Stimulated activated memory B cell treated with anti-CD40 and anti-IgM and Interleukin-4, amounts not matched to agents 10 μg/mL and 1 μg/mL and 100 μg/mL, for 72 hours (primary cell): ENCODE data around the gene WDFY2.

Experiments used
- ATAC-seq: fragments of 150-1000 bp; cut with Tn5 transposase; 2 replicates; pipeline ENCODE4 v1.10.0; 2021
- H3K27ac Mint-ChIP-seq: one replicate; pipeline ENCODE4 v1.8.0; 2022; ENCODE audit warnings: mild to moderate bottlenecking, mixed read lengths
- H3K27me3 Mint-ChIP-seq: one replicate; pipeline ENCODE4 v1.8.0; 2022; ENCODE audit warnings: mixed read lengths
- H3K36me3 Mint-ChIP-seq: one replicate; pipeline ENCODE4 v1.8.0; 2022; ENCODE audit warnings: mixed read lengths
- H3K4me1 Mint-ChIP-seq: one replicate; pipeline ENCODE4 v1.8.0; 2022; ENCODE audit warnings: mixed read lengths
- H3K4me3 Mint-ChIP-seq: one replicate; pipeline ENCODE4 v1.8.0; 2022; ENCODE audit warnings: mild to moderate bottlenecking, moderate library complexity, mixed read lengths
- H3K9me3 Mint-ChIP-seq: one replicate; pipeline ENCODE4 v1.8.0; 2022; ENCODE audit warnings: mixed read lengths

Gene WDFY2

GRCh38 chr13:51772781-51773180 lies 188.5 kb downstream of the WDFY2 start:
- no peak overlapping the region for H3K4me3 Mint-ChIP-seq
- H3K9me3 Mint-ChIP-seq = no peaks in the 10 kb centered on the region
- ATAC-seq = no peak
- no peaks in the 10 kb centered on the region for H3K27me3 Mint-ChIP-seq
- peaks cover 23% of the 10 kb centered on the region for H3K4me1 Mint-ChIP-seq
- H3K36me3 Mint-ChIP-seq = peaks cover 20% of the 10 kb centered on the region
- H3K27ac Mint-ChIP-seq = no peak overlapping the region

DNA sequence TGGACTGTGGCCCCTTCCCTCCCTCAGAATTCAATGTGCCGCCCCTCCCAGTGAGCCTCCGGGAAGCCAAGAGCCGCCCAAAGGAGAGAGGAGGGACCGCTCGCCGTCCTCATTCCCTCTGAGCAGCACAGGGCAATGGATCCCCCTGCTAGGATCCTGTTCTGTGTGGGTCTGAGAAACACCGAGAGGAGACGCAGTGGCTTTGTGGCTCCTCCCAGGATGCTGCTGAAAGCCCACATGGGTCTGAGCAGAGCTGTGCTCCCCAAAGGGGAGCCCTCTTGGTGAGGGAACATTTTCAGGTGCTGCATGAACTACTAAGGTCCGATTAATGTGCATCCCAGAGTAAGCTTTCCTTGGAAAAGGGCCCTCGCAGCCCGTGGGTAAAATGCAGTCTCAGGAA lies 189.3 kb downstream of the WDFY2 start:
- no peak for ATAC-seq
- H3K9me3 Mint-ChIP-seq = no peaks in the 10 kb centered on the region
- H3K27ac Mint-ChIP-seq = no peak overlapping the region

DNA sequence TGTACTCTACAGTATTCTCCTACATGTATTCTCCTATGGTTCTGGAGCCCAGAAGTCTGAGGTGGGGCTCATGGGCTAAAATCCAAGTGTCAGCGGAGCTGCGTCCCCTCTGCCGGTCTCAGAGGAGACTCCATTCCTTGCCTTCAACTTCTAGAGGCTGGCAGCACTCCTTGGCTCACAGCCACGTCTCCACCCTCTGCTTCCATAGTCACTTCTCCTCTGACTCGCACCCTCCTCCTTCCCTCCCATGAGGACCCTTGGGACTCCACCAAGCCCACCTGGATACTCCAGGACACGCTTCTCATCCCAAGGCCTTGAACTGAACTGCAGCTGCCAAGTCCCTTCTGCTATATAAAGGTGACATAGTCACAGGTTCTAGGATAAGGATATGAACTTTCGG lies 191.9 kb downstream of the WDFY2 start:
- ATAC-seq = no peak
- no peaks in the 10 kb centered on the region for H3K27me3 Mint-ChIP-seq
- no peak overlapping the region for H3K4me3 Mint-ChIP-seq
- no peak overlapping the region for H3K27ac Mint-ChIP-seq
- peaks cover 15% of the 10 kb centered on the region for H3K36me3 Mint-ChIP-seq
- peaks cover 9% of the 10 kb centered on the region for H3K4me1 Mint-ChIP-seq
- H3K9me3 Mint-ChIP-seq = no peaks in the 10 kb centered on the region

More for the DNA sequence above, 189.3 kb downstream of the WDFY2 start:
- Mint-ChIP-seq H3K4me1 (peaks cover 23% of the 10 kb centered on the region), H3K4me3 (no peak overlapping the region), H3K36me3 (peaks cover 16% of the 10 kb centered on the region), H3K27me3 (no peaks in the 10 kb centered on the region)

DNA sequence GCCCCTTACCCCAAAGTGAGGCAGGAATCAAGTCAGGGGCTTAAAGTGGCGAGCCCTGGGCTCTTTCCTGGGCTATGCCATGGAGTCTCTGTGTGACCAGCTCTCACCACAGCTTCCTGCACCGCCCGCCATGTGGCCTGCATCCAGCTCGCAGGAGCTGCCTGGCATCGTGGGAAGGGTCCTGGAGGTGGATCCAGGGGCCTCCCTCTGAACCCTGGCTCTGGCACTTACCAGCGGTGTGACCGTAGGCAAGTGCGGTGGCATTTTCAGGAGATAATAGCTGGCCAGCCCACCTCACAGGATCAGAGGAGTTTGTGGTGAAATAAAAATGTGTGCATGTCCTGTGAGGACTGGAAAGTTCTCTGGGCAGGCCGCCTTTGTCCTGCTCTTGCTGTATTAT lies 193.7 kb downstream of the WDFY2 start:
- no peak for ATAC-seq
- Mint-ChIP-seq H3K4me1 (peaks cover 17% of the 10 kb centered on the region), H3K27ac (no peak overlapping the region), H3K9me3 (no peaks in the 10 kb centered on the region), H3K36me3 (peaks cover 14% of the 10 kb centered on the region), H3K27me3 (no peaks in the 10 kb centered on the region), H3K4me3 (no peak overlapping the region)

- H3K9me3 Mint-ChIP-seq = no peaks in the 10 kb centered on the region
- no peak overlapping the region for H3K4me3 Mint-ChIP-seq
- no peak overlapping the region for H3K27ac Mint-ChIP-seq
- no peak for ATAC-seq
- no peaks in the 10 kb centered on the region for H3K27me3 Mint-ChIP-seq
- H3K4me1 Mint-ChIP-seq = peaks cover 17% of the 10 kb centered on the region
- H3K36me3 Mint-ChIP-seq = peaks cover 14% of the 10 kb centered on the region
These were observed 194.1 kb downstream of the WDFY2 start for GRCh38 chr13:51778392-51778791.

DNA sequence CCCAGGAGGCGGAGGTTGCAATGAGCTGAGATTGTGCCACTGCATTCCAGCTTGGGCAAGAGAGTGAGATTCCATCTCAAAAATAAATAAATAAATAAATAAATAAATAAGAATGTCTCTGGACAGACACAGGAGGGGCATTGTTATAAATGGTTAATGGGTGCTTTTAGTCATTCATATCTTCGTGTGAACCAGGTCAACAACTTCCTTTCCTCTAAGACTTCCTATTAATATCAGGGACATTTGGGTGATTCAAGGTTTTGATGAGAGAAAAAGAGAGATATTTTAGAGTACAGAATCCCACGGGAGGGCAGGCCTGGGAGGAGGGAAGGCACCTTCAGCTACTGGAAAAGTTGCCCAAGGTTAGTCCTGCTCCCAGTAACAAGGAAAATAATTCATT lies 195.8 kb downstream of the WDFY2 start:
- no peak for ATAC-seq
- Mint-ChIP-seq H3K9me3 (no peaks in the 10 kb centered on the region), H3K27me3 (no peaks in the 10 kb centered on the region), H3K4me3 (no peak overlapping the region), H3K36me3 (peaks cover 20% of the 10 kb centered on the region), H3K27ac (no peak overlapping the region), H3K4me1 (peaks cover 17% of the 10 kb centered on the region)

DNA sequence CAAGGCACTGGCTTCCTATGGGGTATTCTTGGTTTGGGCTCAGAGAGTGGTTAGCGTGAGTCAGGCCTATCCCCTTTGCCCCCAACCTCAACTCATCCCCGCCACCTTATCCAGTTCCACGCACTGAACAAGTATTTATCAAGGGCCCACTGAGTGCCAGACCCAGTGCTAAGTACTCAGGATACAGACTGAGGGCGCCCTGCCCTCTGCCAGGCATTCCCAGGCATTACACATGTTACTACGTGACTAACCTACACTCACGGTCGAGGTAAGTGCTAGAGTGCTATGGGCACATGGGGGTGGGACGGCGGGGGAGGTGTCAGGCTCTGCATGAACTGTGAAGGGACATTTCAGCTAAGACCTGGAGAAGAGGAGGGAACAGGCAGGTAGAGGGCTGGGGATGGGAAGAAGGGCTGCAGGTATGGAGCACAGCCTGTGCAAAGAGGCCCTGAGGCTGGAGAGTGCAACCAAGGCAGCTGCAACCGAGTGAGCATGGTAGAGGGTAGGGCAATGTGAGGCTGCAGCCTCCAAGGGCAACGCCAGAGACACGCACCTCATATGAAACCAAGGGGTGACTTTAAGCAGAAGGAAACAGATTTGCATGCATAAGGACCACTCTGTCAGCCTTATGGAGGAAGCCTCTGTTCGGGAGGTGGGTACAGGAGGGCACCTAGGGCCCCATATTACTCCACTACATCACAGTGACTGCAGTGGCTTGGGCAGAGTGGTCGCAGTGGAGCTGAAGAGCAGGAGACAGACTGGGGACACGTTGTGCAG lies 197.2 kb downstream of the WDFY2 start:
- Mint-ChIP-seq H3K36me3 (peaks cover 20% of the 10 kb centered on the region), H3K27me3 (no peaks in the 10 kb centered on the region), H3K4me3 (no peak overlapping the region), H3K9me3 (no peaks in the 10 kb centered on the region), H3K27ac (peak overlapping the region; percentile 16), H3K4me1 (peaks cover 17% of the 10 kb centered on the region)
- ATAC-seq = peak; percentile 41

DNA sequence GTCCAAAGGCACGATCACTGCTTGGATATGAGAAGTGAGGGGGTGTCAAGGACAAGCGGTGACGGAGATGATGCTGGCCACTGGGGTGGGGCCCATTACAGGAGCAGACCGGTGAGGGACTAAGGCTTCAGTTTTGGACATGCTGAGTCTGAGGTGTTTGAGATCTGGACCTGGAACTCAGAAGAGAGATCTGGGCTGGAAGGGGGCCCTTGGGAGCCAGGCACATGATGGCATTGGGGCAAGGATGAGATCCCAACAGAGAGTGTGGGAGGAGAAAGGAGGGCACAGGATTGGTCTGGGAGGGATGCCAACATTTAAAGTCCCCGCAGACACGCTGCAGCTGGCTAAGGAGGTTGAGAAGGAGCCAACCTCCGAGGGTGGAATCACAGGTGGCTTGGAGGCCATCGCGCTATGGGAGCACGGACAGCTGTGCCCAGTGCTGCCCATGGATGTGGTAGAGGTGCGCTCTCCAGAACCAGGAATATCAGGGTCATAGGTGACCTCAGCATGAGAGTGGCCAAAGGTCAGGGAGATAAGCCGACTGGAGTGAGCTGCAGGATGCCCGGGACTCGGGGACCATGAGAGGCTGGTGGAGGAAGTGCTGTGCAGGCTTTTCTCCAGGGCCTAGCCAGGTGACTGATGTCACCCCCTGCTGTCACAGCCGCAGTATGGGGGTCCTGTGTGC lies 197.9 kb downstream of the WDFY2 start:
- Mint-ChIP-seq H3K4me3 (no peak overlapping the region), H3K9me3 (no peaks in the 10 kb centered on the region), H3K27ac (peak overlapping the region; percentile 16), H3K36me3 (peaks cover 20% of the 10 kb centered on the region), H3K4me1 (peaks cover 17% of the 10 kb centered on the region), H3K27me3 (no peaks in the 10 kb centered on the region)
- ATAC-seq = no peak

DNA sequence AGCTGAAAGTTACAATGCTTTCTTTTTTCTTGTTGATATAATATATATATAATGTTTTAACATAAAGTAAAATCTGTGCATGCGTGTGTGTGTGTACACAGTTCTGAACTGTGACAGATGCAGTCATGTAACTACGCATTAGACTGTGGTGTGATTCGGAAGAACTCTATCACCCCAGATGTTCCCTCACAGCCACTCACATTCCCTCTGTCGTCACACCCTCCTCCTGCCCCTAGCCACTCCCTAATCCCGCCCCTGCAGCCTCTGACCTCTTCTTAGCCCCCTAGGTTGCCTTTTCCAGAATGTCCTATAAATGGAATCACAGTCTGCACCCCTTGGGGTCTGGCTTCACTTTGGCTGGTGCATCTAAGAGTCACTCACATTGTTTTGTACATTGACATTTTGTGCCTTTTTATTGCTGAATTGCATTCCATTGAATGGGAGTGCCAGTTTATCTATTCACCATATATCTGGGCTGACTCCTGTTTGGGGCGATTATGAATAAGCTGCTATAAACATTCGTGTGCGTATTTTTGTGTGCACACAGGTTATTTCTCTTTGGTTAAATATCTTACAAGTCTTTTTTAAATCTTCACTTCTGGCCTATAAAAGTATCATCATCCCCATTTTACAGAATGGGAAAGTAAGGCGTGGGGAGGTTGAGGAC lies 199.3 kb downstream of the WDFY2 start:
- Mint-ChIP-seq H3K4me1 (peaks cover 17% of the 10 kb centered on the region), H3K36me3 (peaks cover 20% of the 10 kb centered on the region), H3K9me3 (no peaks in the 10 kb centered on the region), H3K27ac (peak overlapping the region; percentile 53), H3K4me3 (no peak overlapping the region), H3K27me3 (no peaks in the 10 kb centered on the region)
- ATAC-seq = no peak

DNA sequence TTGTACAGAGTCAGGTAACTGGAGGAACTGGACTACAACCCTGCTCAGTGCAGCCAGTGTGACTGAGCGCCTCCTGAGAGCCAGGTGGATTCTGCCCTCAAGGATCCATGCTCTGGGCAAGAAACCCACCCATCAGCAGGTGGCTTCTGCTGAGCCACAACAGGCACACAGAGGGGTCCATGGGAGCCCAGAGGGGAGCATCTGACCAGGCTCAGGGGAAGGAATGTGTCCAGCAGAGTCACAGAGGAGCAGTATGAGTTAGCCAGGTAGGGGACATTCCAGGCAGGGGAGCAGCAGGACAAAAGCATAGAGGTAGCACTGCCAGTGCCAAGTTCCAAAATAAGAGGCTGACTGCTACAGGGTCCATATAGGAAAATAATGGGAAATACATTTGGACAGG lies 199.8 kb downstream of the WDFY2 start:
- H3K9me3 Mint-ChIP-seq = no peaks in the 10 kb centered on the region
- H3K36me3 Mint-ChIP-seq = peaks cover 22% of the 10 kb centered on the region
- H3K4me3 Mint-ChIP-seq = no peak overlapping the region
- no peak for ATAC-seq
- H3K27me3 Mint-ChIP-seq = no peaks in the 10 kb centered on the region
- H3K27ac Mint-ChIP-seq = peak overlapping the region; percentile 53
- H3K4me1 Mint-ChIP-seq = peaks cover 17% of the 10 kb centered on the region

DNA sequence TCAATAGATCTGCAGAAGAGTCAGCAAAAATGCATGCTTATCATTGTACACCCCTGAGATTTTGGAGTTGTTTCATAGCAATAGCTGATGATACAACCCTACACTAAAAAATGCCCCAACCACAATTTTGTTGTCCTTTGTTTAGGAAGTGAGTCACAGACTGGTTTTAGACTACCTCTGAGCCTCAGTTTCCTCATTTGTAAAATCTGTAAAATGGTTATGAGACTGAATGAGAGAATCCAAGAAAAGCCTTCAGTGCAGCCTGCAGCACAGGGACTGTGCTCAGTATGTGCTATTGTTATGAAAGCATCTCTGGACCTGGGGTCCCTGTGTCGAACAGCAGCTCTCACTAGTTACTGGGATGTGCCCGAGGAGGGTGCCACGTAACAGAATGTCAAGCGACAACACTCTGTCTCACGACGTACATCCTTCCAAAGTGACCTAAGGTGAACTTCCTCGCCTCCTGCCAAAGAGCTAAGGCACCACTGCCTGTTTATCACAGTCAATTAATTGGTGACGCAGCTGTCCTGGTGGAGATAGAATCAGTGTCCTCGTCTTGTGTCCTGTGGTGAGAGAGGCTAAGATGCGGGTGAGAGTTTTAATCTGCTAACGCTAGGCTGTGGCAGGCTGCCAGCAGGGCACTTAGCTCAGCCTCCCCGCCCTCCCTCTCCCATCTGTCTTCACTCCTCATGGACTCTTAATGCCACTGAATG lies 201.6 kb downstream of the WDFY2 start:
- Mint-ChIP-seq H3K4me3 (no peak overlapping the region), H3K27me3 (no peaks in the 10 kb centered on the region), H3K27ac (no peak overlapping the region), H3K4me1 (peaks cover 17% of the 10 kb centered on the region), H3K36me3 (peaks cover 25% of the 10 kb centered on the region), H3K9me3 (no peaks in the 10 kb centered on the region)
- ATAC-seq = no peak

DNA sequence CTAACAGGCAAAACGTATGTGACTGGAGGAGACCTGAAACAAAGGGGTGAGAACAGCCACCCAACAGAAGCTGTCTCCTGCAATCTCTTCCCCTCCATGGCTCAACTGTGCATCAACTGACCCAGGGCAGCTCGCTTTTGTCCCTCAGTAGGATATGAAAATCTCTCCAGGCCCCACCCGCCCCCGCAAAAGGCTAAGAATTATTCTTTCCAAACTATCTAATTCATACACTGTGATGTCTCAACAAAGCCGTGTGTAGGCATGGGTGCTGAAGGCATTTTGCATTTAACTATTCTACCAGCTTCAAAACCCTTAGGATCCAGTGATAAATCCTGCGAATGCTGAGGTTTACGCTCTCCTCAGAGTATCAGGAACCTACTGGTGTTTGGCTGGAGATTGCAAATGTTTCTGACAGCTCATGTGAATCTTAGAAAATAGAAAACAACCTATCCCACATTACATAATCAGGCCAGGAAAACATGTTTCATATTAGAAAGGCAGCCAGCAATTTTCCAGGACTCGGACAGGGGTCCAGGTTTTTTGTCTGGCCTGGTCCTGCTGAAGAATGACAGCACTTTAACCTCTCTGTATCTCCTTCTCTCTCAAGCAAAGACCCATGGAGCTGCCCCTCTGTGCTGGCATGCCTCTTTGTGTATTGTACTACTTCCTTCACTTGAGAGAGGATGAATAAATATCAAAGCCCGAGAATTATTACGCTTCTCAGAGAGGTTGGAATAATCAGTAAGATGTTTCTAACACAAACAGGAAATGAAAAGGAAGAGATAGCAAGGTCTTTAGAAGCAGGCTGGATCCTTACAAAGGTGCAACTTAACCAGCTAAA lies 202.4 kb downstream of the WDFY2 start:
- Mint-ChIP-seq H3K9me3 (no peaks in the 10 kb centered on the region), H3K27me3 (no peaks in the 10 kb centered on the region), H3K36me3 (peaks cover 25% of the 10 kb centered on the region), H3K4me3 (no peak overlapping the region), H3K27ac (no peak overlapping the region), H3K4me1 (peaks cover 10% of the 10 kb centered on the region)
- no peak for ATAC-seq

DNA sequence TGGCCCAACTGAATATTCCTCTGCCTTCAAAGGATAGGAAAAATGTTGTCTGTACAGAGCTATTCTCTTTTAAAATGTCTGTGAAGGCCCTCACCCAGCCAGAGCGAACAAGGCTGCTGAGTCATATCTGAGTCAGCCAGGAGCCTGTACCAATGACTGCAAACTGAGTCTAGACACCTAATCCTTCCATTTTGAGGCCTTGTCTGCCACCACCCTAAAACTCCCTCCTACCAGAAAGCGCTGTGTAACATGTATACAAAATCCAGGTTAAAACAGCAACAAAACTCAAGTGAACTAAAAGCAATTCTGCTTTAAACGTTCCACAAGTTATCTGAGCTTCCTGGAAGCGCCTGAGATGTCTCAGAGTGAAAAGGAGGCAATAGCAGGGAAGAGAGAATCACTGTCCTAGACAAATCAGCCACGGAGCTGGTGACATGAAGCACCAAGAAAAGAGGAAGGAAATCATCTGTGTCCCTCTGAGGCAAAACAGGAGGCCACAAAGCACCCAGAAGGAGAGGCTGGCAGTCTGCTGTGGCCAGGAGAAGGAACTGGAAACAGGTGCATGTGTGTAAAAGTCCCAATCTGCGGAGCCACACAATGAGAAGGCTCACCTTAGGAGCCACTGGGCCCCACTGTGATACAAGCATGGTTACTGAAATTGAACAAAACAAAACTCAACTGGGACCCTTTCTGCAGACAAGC lies 209.5 kb downstream of the WDFY2 start:
- peaks cover 54% of the 10 kb centered on the region for H3K4me1 Mint-ChIP-seq
- H3K27me3 Mint-ChIP-seq = no peaks in the 10 kb centered on the region
- H3K4me3 Mint-ChIP-seq = peak overlapping the region; percentile 3
- H3K9me3 Mint-ChIP-seq = no peaks in the 10 kb centered on the region
- H3K27ac Mint-ChIP-seq = peak overlapping the region; percentile 69
- peaks cover 16% of the 10 kb centered on the region for H3K36me3 Mint-ChIP-seq
- ATAC-seq = peak; percentile 91

GRCh38 chr13:51794964-51795363 lies 210.7 kb downstream of the WDFY2 start:
- Mint-ChIP-seq H3K4me1 (peaks cover 54% of the 10 kb centered on the region), H3K27ac (peak overlapping the region; percentile 69), H3K36me3 (peaks cover 6% of the 10 kb centered on the region), H3K9me3 (no peaks in the 10 kb centered on the region), H3K27me3 (no peaks in the 10 kb centered on the region), H3K4me3 (peak overlapping the region; percentile 18)
- peak; percentile 25 for ATAC-seq
